CD14-positive monocyte (primary cell): Measurements from ENCODE around the gene BLOC1S4. TPM values are rescaled to one million over a fixed set of nuclear protein-coding genes. Genes with fewer than 3 reads are reported as not detected.

Experiments used
- DNase-seq, 3 donors: peaks; one replicate each; pipeline ENCODE4 v3.0.0-alpha.2; 2011 to 2022
- H2AFZ ChIP-seq: 2 replicates; pipeline ENCODE4 v1.6.0; 2012; ENCODE audit warnings: mild to moderate bottlenecking, low read depth, low read length, inconsistent platforms; ENCODE audit not compliant: insufficient read depth, poor library complexity, severe bottlenecking
- H3K27ac ChIP-seq, 2 donors: 1 replicate in 1 of 2; 2 replicates in 1 of 2; pipeline ENCODE4 v1.5.1; 2012 to 2013; ENCODE audit warnings: low read length in 2 of 2, control low read depth in 1 of 2, inconsistent platforms in 1 of 2, low read depth in 1 of 2, mild to moderate bottlenecking in 1 of 2
- H3K27me3 ChIP-seq, 2 donors: one replicate each; pipeline versions ENCODE4 v1.6.0 to v1.6.1; 2011 to 2013; ENCODE audit warnings: low read length in 2 of 2; ENCODE audit not compliant: control insufficient read depth in 2 of 2, insufficient read depth in 2 of 2
- H3K36me3 ChIP-seq, 2 donors: replicated peaks in 1 of 2; 1 replicate in 1 of 2; 2 replicates in 1 of 2; pipeline versions ENCODE4 v1.5.1 to v1.6.1; 2012 to 2013; ENCODE audit warnings: low read length in 2 of 2, control low read depth in 1 of 2, inconsistent platforms in 1 of 2, mild to moderate bottlenecking in 1 of 2; ENCODE audit not compliant: insufficient read depth in 2 of 2, control insufficient read depth in 1 of 2
- H3K4me1 ChIP-seq, 2 donors: 1 replicate in 1 of 2; 2 replicates in 1 of 2; pipeline versions ENCODE4 v1.5.1 to v1.6.1; 2012 to 2013; ENCODE audit warnings: low read length in 2 of 2, control low read depth in 1 of 2, inconsistent platforms in 1 of 2, mild to moderate bottlenecking in 1 of 2, moderate library complexity in 1 of 2; ENCODE audit not compliant: insufficient read depth in 2 of 2, control insufficient read depth in 1 of 2
- H3K4me2 ChIP-seq: replicated peaks from 2 replicates; pipeline ENCODE3; 2012; ENCODE audit warnings: low read length, moderate library complexity, mild to moderate bottlenecking; ENCODE audit not compliant: poor library complexity, severe bottlenecking; ENCODE audit errors: extremely low read depth
- H3K4me3 ChIP-seq, 3 experiments: fragments of 200-600 bp in 1 of 3; sonication (generic) in 1 of 3; replicated peaks in 1 of 3; 1 replicate in 2 of 3; 2 replicates in 1 of 3; pipeline ENCODE4 v1.5.1; 2011 to 2013; ENCODE audit warnings: low read length in 3 of 3, mild to moderate bottlenecking in 3 of 3, control low read depth in 2 of 3, low read depth in 2 of 3, inconsistent platforms in 1 of 3, moderate library complexity in 1 of 3
- H3K79me2 ChIP-seq: 2 replicates; pipeline ENCODE4 v1.6.0; 2012; ENCODE audit warnings: mild to moderate bottlenecking, control low read depth, inconsistent platforms, low read length, moderate library complexity; ENCODE audit not compliant: insufficient read depth
- H3K9ac ChIP-seq: 2 replicates; pipeline ENCODE4 v1.6.0; 2017; ENCODE audit warnings: low read length, mild to moderate bottlenecking; ENCODE audit not compliant: insufficient read depth, poor library complexity, severe bottlenecking
- H3K9me3 ChIP-seq, 2 donors: replicated peaks in 1 of 2; 1 replicate in 1 of 2; 2 replicates in 1 of 2; pipeline versions ENCODE4 v1.5.1 to v1.6.1; 2012 to 2013; ENCODE audit warnings: low read length in 2 of 2, control low read depth in 1 of 2; ENCODE audit not compliant: control insufficient read depth in 1 of 2, insufficient read depth in 1 of 2
- H4K20me1 ChIP-seq: 2 replicates; pipeline ENCODE4 v1.6.0; 2012; ENCODE audit warnings: mild to moderate bottlenecking, low read length, control low read depth, moderate library complexity; ENCODE audit not compliant: insufficient read depth
- H3K27ac Mint-ChIP-seq, 7 donors: one replicate each; pipeline ENCODE4 v1.8.0; 2020; ENCODE audit warnings: mild to moderate bottlenecking in 7 of 7, mixed read lengths in 7 of 7, moderate library complexity in 6 of 7, inconsistent platforms in 2 of 7
- H3K27me3 Mint-ChIP-seq, 3 donors: one replicate each; pipeline ENCODE4 v1.8.0; 2021 to 2022; ENCODE audit warnings: low read depth in 3 of 3, mild to moderate bottlenecking in 3 of 3, mixed read lengths in 3 of 3, moderate library complexity in 3 of 3, inconsistent platforms in 1 of 3
- H3K36me3 Mint-ChIP-seq, 2 donors: one replicate each; pipeline ENCODE4 v1.8.0; 2020; ENCODE audit warnings: mixed read lengths in 2 of 2, inconsistent platforms in 1 of 2, mild to moderate bottlenecking in 1 of 2
- H3K4me1 Mint-ChIP-seq: one replicate; pipeline ENCODE4 v1.8.0; 2020; ENCODE audit warnings: mild to moderate bottlenecking, mixed read lengths
- H3K4me3 Mint-ChIP-seq, 2 donors: one replicate each; pipeline ENCODE4 v1.8.0; 2020; ENCODE audit warnings: mild to moderate bottlenecking in 2 of 2, mixed read lengths in 2 of 2, moderate library complexity in 1 of 2
- H3K9me3 Mint-ChIP-seq, 7 donors: one replicate each; pipeline ENCODE4 v1.8.0; 2020 to 2022; ENCODE audit warnings: mixed read lengths in 7 of 7, mild to moderate bottlenecking in 6 of 7, moderate library complexity in 6 of 7, inconsistent platforms in 2 of 7
- WGBS: methylation state at CpG from one replicate; pipeline ENCODE4 v1.1.5; 2013; ENCODE audit warnings: missing lambda C conversion rate; ENCODE audit not compliant: insufficient coverage; 5-methylcytosine and 5-hydroxymethylcytosine counted together
- intact Hi-C, 2 donors: fragments of 100-400 bp; cut with micrococcal nuclease; formaldehyde crosslinking; loops; one replicate each; pipeline versions ENCODE4 v1.15.0 to v1.15.1; 2023
- polyA plus RNA-seq, 3 donors: library from polyadenylated mRNA; depleted of rRNA in 1 of 3; unstranded in 2 of 3; stranded (reverse) in 1 of 3; fragments of 300-500 nt in 2 of 3; fragments of >200 nt in 1 of 3; fragmentation: Illumina TruSeq in 2 of 3; gene quantifications; 1 replicate in 2 of 3; 2 replicates in 1 of 3; pipeline ENCODE4 v1.2.3, GENCODE V29; 2012 to 2021
- TF ChIP-seq, protein P1 (sequence below): fragments of 200-600 bp; IDR thresholded peaks from one replicate; pipeline ENCODE4 v1.8.0; 2022; ENCODE audit warnings: antibody characterized with exemption, mild to moderate bottlenecking

Gene BLOC1S4
- polyA plus RNA-seq, 3 donors = 6.7 to 30.9 (median 20.1) TPM

DNA sequence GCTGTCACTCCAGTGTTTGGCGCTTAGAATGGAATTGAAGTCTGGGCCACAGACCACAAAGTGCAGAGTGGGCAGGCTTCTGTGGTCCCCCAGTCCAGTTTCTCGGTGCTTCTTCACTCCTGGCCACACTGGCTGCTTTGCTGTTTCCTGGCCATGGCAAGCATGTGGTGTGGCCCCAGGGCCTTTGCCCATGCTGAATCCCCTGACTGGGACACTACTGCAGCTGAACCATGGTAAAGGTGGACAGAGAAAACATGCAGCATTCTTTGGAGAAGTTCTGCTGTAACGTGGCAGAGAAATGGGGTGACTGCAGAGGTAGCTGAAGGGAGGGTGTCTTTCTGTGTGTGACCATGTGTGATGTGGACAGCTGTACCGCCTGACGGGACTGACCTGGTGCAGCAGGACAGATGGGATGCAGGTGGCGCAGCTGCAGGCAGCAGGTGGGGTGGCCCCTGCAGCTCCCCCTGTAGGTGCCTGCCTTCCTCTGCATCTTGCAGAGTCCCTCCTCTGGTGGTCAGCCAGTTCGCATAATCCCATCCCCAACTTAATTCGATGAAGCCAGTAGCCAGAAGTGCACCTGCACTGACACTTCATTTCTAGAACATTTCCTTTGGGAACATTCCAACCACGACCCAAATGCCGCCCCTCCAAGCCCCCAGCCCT is 35.5 kb upstream of the BLOC1S4 start:
- intact Hi-C loops = no loop called here
- H3K27me3 ChIP-seq = no peaks in the 10 kb centered on the region
- peaks cover 18 to 29% of the 10 kb centered on the region in 2 donors for H3K36me3 Mint-ChIP-seq
- peaks cover 5 to 19% (median 9%) of the 10 kb centered on the region in 7 donors for H3K9me3 Mint-ChIP-seq
- peaks cover 0 to 6% of the 10 kb centered on the region in 2 donors for H3K36me3 ChIP-seq
- 96% methylated on average over 9 of the region's 10 CpGs for WGBS
- H3K27me3 Mint-ChIP-seq = peaks cover 0 to 5% (median 5%) of the 10 kb centered on the region in 3 donors
- no peak overlapping the region for H3K4me2 ChIP-seq
- H3K4me1 Mint-ChIP-seq = peaks cover 30% of the 10 kb centered on the region
- peaks cover 10% of the 10 kb centered on the region for H4K20me1 ChIP-seq
- no peak overlapping the region for H3K27ac Mint-ChIP-seq
- no peak overlapping the region for H3K4me3 Mint-ChIP-seq
- H3K9ac ChIP-seq = no peak overlapping the region
- peaks cover 0 to 5% of the 10 kb centered on the region in 2 donors for H3K9me3 ChIP-seq
- H2AFZ ChIP-seq = no peak overlapping the region
- DNase-seq = no peak
- H3K4me1 ChIP-seq = peaks cover 19 to 26% of the 10 kb centered on the region in 2 donors
- H3K27ac ChIP-seq = no peak overlapping the region
- TF ChIP-seq, protein P1, sequence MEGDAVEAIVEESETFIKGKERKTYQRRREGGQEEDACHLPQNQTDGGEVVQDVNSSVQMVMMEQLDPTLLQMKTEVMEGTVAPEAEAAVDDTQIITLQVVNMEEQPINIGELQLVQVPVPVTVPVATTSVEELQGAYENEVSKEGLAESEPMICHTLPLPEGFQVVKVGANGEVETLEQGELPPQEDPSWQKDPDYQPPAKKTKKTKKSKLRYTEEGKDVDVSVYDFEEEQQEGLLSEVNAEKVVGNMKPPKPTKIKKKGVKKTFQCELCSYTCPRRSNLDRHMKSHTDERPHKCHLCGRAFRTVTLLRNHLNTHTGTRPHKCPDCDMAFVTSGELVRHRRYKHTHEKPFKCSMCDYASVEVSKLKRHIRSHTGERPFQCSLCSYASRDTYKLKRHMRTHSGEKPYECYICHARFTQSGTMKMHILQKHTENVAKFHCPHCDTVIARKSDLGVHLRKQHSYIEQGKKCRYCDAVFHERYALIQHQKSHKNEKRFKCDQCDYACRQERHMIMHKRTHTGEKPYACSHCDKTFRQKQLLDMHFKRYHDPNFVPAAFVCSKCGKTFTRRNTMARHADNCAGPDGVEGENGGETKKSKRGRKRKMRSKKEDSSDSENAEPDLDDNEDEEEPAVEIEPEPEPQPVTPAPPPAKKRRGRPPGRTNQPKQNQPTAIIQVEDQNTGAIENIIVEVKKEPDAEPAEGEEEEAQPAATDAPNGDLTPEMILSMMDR = no peak
- peaks cover 22% of the 10 kb centered on the region for H3K79me2 ChIP-seq
- H3K4me3 ChIP-seq = no peak overlapping the region

DNA sequence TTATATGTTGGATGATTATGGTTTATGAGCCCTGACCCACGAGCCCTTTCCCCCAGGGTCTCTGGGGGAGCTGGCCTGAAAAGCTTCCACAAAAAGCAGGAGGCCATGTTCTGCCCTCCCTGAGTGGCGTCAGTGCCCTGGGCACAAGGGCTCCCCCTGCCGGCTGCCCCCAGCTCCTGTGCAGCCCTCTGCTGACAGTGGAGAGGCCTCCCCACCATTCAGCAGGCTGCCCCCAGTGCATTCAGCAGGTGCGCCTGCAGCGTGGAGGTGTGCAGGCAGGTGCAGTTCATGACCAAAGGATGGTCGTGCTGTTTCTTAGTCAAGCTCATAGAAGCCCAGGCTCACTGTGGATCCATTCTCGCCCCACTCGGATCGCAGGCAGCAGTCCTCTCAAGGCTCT is 34.8 kb upstream of the BLOC1S4 start:
- no peak overlapping the region for H3K9ac ChIP-seq
- H2AFZ ChIP-seq = no peak overlapping the region
- DNase-seq = no peak
- H3K36me3 Mint-ChIP-seq = peaks cover 12 to 22% of the 10 kb centered on the region in 2 donors
- intact Hi-C loops = no loop called here
- H3K27me3 Mint-ChIP-seq = peaks cover 0 to 5% (median 3%) of the 10 kb centered on the region in 3 donors
- TF ChIP-seq, protein P1 = no peak
- H3K27ac ChIP-seq = no peak overlapping the region
- peaks cover 10% of the 10 kb centered on the region for H4K20me1 ChIP-seq
- peaks cover 0 to 5% of the 10 kb centered on the region in 2 donors for H3K9me3 ChIP-seq
- peaks cover 5 to 19% (median 9%) of the 10 kb centered on the region in 7 donors for H3K9me3 Mint-ChIP-seq
- no peak overlapping the region for H3K4me3 Mint-ChIP-seq
- no peaks in the 10 kb centered on the region for H3K27me3 ChIP-seq
- no peak overlapping the region for H3K4me2 ChIP-seq
- H3K79me2 ChIP-seq = peaks cover 15% of the 10 kb centered on the region
- H3K4me1 Mint-ChIP-seq = peaks cover 23% of the 10 kb centered on the region
- no peak overlapping the region for H3K27ac Mint-ChIP-seq
- H3K36me3 ChIP-seq = no peaks in the 10 kb centered on the region
- H3K4me3 ChIP-seq = no peak overlapping the region
- peaks cover 13 to 19% of the 10 kb centered on the region in 2 donors for H3K4me1 ChIP-seq
- WGBS = 91% methylated on average over 9 of the region's 9 CpGs
